ENCODE measurements around the gene ZNF777. TPM values are rescaled to one million over a fixed set of nuclear protein-coding genes. Genes with fewer than 3 reads are reported as not detected.

Gene ZNF777
- total and polyA plus RNA-seq, 2 experiments from 2014 or later: 2.8 to 7.9 TPM

DNA sequence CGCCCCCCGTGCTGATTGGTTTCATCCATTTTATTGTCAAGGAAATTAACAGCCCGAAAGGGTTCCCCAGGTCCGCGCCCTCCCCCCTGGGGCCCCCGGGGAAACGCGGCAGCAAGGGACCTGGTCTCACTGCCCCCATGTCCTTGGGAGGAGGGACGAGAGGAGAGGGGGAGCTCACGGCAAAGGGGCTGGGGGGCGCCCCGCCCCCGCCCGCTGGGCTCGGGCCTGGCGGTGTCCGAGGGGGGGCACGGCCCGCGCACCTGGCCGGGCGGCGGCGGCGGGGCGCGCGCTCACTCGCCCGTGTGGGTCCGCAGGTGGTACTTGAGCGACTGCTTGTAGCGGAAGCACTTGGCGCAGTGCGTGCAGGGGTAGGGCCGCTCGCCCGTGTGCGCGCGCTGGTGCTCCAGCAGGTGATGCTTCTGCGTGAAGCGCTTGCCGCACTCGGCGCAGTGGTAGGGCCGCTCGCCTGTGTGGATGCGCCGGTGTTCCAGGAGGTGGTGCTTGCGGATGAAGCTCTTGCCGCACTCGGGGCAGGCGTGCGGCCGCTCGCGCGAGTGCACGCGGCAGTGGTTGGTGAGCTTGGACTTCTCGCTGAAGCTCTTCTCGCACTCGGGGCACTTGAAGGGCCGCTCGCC lies 29.3 kb downstream of the ZNF777 start (continued):
- TF ChIP-seq, protein P1, sequence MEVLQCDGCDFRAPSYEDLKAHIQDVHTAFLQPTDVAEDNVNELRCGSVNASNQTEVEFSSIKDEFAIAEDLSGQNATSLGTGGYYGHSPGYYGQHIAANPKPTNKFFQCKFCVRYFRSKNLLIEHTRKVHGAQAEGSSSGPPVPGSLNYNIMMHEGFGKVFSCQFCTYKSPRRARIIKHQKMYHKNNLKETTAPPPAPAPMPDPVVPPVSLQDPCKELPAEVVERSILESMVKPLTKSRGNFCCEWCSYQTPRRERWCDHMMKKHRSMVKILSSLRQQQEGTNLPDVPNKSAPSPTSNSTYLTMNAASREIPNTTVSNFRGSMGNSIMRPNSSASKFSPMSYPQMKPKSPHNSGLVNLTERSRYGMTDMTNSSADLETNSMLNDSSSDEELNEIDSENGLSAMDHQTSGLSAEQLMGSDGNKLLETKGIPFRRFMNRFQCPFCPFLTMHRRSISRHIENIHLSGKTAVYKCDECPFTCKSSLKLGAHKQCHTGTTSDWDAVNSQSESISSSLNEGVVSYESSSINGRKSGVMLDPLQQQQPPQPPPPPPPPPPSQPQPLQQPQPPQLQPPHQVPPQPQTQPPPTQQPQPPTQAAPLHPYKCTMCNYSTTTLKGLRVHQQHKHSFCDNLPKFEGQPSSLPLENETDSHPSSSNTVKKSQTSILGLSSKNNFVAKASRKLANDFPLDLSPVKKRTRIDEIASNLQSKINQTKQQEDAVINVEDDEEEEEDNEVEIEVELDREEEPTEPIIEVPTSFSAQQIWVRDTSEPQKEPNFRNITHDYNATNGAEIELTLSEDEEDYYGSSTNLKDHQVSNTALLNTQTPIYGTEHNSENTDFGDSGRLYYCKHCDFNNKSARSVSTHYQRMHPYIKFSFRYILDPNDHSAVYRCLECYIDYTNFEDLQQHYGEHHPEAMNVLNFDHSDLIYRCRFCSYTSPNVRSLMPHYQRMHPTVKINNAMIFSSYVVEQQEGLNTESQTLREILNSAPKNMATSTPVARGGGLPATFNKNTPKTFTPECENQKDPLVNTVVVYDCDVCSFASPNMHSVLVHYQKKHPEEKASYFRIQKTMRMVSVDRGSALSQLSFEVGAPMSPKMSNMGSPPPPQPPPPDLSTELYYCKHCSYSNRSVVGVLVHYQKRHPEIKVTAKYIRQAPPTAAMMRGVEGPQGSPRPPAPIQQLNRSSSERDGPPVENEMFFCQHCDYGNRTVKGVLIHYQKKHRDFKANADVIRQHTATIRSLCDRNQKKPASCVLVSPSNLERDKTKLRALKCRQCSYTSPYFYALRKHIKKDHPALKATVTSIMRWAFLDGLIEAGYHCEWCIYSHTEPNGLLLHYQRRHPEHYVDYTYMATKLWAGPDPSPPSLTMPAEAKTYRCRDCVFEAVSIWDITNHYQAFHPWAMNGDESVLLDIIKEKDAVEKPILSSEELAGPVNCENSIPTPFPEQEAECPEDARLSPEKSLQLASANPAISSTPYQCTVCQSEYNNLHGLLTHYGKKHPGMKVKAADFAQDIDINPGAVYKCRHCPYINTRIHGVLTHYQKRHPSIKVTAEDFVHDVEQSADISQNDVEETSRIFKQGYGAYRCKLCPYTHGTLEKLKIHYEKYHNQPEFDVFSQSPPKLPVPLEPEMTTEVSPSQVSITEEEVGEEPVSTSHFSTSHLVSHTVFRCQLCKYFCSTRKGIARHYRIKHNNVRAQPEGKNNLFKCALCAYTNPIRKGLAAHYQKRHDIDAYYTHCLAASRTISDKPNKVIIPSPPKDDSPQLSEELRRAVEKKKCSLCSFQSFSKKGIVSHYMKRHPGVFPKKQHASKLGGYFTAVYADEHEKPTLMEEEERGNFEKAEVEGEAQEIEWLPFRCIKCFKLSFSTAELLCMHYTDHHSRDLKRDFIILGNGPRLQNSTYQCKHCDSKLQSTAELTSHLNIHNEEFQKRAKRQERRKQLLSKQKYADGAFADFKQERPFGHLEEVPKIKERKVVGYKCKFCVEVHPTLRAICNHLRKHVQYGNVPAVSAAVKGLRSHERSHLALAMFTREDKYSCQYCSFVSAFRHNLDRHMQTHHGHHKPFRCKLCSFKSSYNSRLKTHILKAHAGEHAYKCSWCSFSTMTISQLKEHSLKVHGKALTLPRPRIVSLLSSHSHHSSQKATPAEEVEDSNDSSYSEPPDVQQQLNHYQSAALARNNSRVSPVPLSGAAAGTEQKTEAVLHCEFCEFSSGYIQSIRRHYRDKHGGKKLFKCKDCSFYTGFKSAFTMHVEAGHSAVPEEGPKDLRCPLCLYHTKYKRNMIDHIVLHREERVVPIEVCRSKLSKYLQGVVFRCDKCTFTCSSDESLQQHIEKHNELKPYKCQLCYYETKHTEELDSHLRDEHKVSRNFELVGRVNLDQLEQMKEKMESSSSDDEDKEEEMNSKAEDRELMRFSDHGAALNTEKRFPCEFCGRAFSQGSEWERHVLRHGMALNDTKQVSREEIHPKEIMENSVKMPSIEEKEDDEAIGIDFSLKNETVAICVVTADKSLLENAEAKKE (CRISPR knock-in tag; IDR thresholded peaks at IDR 0.05): no peak

DNA sequence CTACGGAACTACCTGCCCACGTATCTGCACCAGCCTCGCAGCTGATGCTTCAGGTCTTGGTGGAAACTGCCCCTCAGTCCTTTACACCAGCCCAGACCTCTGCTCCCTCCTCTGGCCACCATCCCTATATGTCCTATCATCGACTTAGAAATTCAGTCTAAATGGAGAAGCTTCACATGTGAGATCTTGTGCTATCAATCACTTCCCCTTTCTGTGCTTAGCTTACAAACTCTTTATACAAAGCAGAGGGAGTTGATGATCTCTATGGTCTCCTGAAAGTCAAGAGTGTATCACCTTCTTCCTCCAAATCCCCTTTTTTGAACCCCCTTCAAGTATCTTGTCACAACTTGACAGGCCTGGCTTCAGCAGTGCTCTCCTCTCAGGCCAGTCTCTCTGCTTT lies 30.7 kb downstream of the ZNF777 start:
- Histone ChIP-seq H3F3A (replicated peaks; ENCODE audit: low read depth) (no peaks in the 10 kb centered on the region), H3K4me1 (ENCODE audit: insufficient read depth) (peaks cover 4% of the 10 kb centered on the region; the same call in 1 of the 2 replicates), H3K27me3 (ENCODE audit: insufficient read depth) (peaks cover 48% of the 10 kb centered on the region), H3K9me2 (ENCODE audit: insufficient read depth) (no peaks in the 10 kb centered on the region), H2AFZ (no peak overlapping the region), H3K79me2 (replicated peaks; ENCODE audit: insufficient read depth) (no peaks in the 10 kb centered on the region), H3K36me3 (ENCODE audit: insufficient read depth) (no peaks in the 10 kb centered on the region), H3K4me2 (no peak overlapping the region), H4K20me1 (replicated peaks; ENCODE audit: insufficient read depth) (peaks cover 4% of the 10 kb centered on the region; the same call in 1 of the 2 replicates), H3K27ac (ENCODE audit: low read depth) (no peak overlapping the region), H3K4me3 (no peak overlapping the region)
- no peaks in the 10 kb centered on the region for H3K9me3 Mint-ChIP-seq
- ATAC-seq (no peak), DNase-seq (ENCODE audit: low spot score) (no peak)
- H3K4me3 Mint-ChIP-seq: no peak overlapping the region
- H3K4me1 Mint-ChIP-seq: peaks cover 13% of the 10 kb centered on the region
- H3K36me3 Mint-ChIP-seq (ENCODE audit: low read depth): peaks cover 27% of the 10 kb centered on the region
- peaks cover 12% of the 10 kb centered on the region for H3K27me3 Mint-ChIP-seq (ENCODE audit: insufficient read depth, low read depth, poor library complexity)
- H3K27ac Mint-ChIP-seq: no peak overlapping the region
- TF ChIP-seq ZNF114 (CRISPR knock-in tag; IDR thresholded peaks at IDR 0.05): no peak
- no peak for TF ChIP-seq STAT1 (IDR thresholded peaks at IDR 0.05; ENCODE audit: unreplicated experiment)
- no peak for TF ChIP-seq NANOG (IDR thresholded peaks at IDR 0.05; ENCODE audit: borderline replicate concordance)
- TF ChIP-seq, protein P2, sequence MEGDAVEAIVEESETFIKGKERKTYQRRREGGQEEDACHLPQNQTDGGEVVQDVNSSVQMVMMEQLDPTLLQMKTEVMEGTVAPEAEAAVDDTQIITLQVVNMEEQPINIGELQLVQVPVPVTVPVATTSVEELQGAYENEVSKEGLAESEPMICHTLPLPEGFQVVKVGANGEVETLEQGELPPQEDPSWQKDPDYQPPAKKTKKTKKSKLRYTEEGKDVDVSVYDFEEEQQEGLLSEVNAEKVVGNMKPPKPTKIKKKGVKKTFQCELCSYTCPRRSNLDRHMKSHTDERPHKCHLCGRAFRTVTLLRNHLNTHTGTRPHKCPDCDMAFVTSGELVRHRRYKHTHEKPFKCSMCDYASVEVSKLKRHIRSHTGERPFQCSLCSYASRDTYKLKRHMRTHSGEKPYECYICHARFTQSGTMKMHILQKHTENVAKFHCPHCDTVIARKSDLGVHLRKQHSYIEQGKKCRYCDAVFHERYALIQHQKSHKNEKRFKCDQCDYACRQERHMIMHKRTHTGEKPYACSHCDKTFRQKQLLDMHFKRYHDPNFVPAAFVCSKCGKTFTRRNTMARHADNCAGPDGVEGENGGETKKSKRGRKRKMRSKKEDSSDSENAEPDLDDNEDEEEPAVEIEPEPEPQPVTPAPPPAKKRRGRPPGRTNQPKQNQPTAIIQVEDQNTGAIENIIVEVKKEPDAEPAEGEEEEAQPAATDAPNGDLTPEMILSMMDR (conservative IDR thresholded peaks at IDR 0.05; ENCODE audit: low read depth in 2 of 2): no peak
- TF ChIP-seq ZNF331 (CRISPR knock-in tag; IDR thresholded peaks at IDR 0.05; ENCODE audit: low read depth): no peak
- TF ChIP-seq, protein P3, sequence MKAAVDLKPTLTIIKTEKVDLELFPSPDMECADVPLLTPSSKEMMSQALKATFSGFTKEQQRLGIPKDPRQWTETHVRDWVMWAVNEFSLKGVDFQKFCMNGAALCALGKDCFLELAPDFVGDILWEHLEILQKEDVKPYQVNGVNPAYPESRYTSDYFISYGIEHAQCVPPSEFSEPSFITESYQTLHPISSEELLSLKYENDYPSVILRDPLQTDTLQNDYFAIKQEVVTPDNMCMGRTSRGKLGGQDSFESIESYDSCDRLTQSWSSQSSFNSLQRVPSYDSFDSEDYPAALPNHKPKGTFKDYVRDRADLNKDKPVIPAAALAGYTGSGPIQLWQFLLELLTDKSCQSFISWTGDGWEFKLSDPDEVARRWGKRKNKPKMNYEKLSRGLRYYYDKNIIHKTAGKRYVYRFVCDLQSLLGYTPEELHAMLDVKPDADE (IDR thresholded peaks at IDR 0.05): no peak

All from GM23338 (cell line).